HepG2 (cell line): ENCODE results near the gene PLET1. TPM values are rescaled to one million over a fixed set of nuclear protein-coding genes. Genes with fewer than 3 reads are reported as not detected.
A peak's percentile ranks its signal among the peaks of the same experiment; 100 is the strongest.

ENCODE experiments used
- ATAC-seq: fragments of 200-7000 bp; cut with Tn5 transposase; 3 replicates; pipeline ENCODE4 v1.9.1; 2020; ENCODE audit warnings: mild to moderate bottlenecking, moderate library complexity
- BruUV-seq: library from RNA; stranded (reverse); fragments of 400-500 nt; replicated peaks from 2 replicates; lab custom pipeline; 2021; lab: Mats Ljungman, UMichigan
- CTCF ChIA-PET: fragments of 300-600 bp; formaldehyde crosslinking; extraction: SDS; loops from one replicate; lab custom pipeline; 2021; ENCODE audit warnings: low total read pairs, inconsistent platforms, low intra/inter-chr PET ratio; lab: Yijun Ruan, JAX
- POLR2A ChIA-PET: fragments of 350-600 bp; sonication (Branson Sonifier 250); formaldehyde crosslinking; loops from one replicate; lab custom pipeline; 2020; ENCODE audit warnings: antibody characterized with exemption, inconsistent platforms; lab: Yijun Ruan, JAX
- DNase-seq: peaks from one replicate; pipeline ENCODE4 v3.0.0-alpha.2; 2015; ENCODE audit warnings: low spot score
- FAIRE-seq: peaks from 3 replicates; lab custom pipeline; 2011; peaks lifted over from hg19 to GRCh38; lab: Jason Lieb, UNC
- H2AFZ ChIP-seq: one replicate; pipeline ENCODE4 v1.6.1; 2011; ENCODE audit warnings: low read length, inconsistent platforms
- H3K27ac ChIP-seq: fragments of 300-600 bp; 3 replicates; pipeline ENCODE4 v1.8.0; 2011; ENCODE audit warnings: mixed run types, mild to moderate bottlenecking, mixed read lengths, low read length, inconsistent platforms; ENCODE audit not compliant: insufficient read depth; ENCODE audit errors: extremely low read length
- H3K27me3 ChIP-seq, 2 experiments: fragments of 200-600 bp in 1 of 2; 2 replicates in 1 of 2; 3 replicates in 1 of 2; pipeline versions ENCODE4 v1.6.0 to v1.8.0; 2011; ENCODE audit warnings: low read length in 2 of 2, mild to moderate bottlenecking in 2 of 2, moderate library complexity in 2 of 2, inconsistent platforms in 1 of 2; ENCODE audit not compliant: insufficient read depth in 2 of 2, control insufficient read depth in 1 of 2
- H3K36me3 ChIP-seq, 2 experiments: fragments of 200-600 bp in 1 of 2; replicated peaks in 1 of 2; 2 replicates in 1 of 2; 3 replicates in 1 of 2; pipeline versions ENCODE4 v1.5.1 to v1.8.0; 2011; ENCODE audit warnings: low read length in 2 of 2, inconsistent platforms in 1 of 2; ENCODE audit not compliant: insufficient read depth in 2 of 2, control insufficient read depth in 1 of 2
- H3K4me1 ChIP-seq: 2 replicates; pipeline ENCODE4 v1.5.1; 2012; ENCODE audit warnings: low read length, inconsistent platforms; ENCODE audit not compliant: insufficient read depth
- H3K4me2 ChIP-seq: 2 replicates; pipeline ENCODE4 v1.6.0; 2011; ENCODE audit warnings: low read depth, low read length, inconsistent platforms
- H3K4me3 ChIP-seq, 3 experiments: fragments of 200-600 bp in 1 of 3; sonication (generic), shearing (Covaris generic) in 1 of 3; replicated peaks in 1 of 3; 2 replicates each; pipeline ENCODE4 v1.5.1; 2011 to 2016; ENCODE audit warnings: low read length in 3 of 3, inconsistent platforms in 2 of 3, low read depth in 2 of 3, mild to moderate bottlenecking in 2 of 3, control low read depth in 1 of 3, mixed read lengths in 1 of 3; ENCODE audit not compliant: insufficient read depth in 1 of 3
- H3K79me2 ChIP-seq: one replicate; pipeline ENCODE4 v1.6.1; 2011; ENCODE audit warnings: low read length, inconsistent platforms; ENCODE audit not compliant: insufficient read depth
- H3K9ac ChIP-seq: 2 replicates; pipeline ENCODE4 v1.6.0; 2011; ENCODE audit warnings: mild to moderate bottlenecking, low read depth, low read length, inconsistent platforms; ENCODE audit not compliant: insufficient read depth
- H3K9me3 ChIP-seq: 2 replicates; pipeline ENCODE4 v1.5.1; 2012; ENCODE audit warnings: mild to moderate bottlenecking, low read length
- H4K20me1 ChIP-seq: 2 replicates; pipeline ENCODE4 v1.6.0; 2011; ENCODE audit warnings: inconsistent platforms, mild to moderate bottlenecking, low read length, moderate library complexity; ENCODE audit not compliant: insufficient read depth
- ELF1 ChIP-seq: sonication (generic); formaldehyde crosslinking; IDR thresholded peaks from 2 replicates; pipeline ENCODE4 v1.4.0; 2020; ENCODE audit warnings: missing genetic modification reagents
- ELK4 ChIP-seq: sonication (generic); formaldehyde crosslinking; IDR thresholded peaks from 2 replicates; pipeline ENCODE4 v1.9.0; 2021; ENCODE audit warnings: missing genetic modification reagents, borderline replicate concordance
- GPBP1L1 ChIP-seq: sonication (generic); formaldehyde crosslinking; IDR thresholded peaks from 2 replicates; pipeline ENCODE4 v1.5.0; 2020; ENCODE audit warnings: mild to moderate bottlenecking, missing genetic modification reagents
- HMGXB4 ChIP-seq, 2 experiments: sonication (generic) in 1 of 2; formaldehyde crosslinking in 1 of 2; IDR thresholded peaks; 2 replicates each; pipeline versions ENCODE4 v1.4.0 to v1.6.1; 2018 to 2020; ENCODE audit warnings: missing genetic modification reagents in 2 of 2, borderline replicate concordance in 1 of 2, low read depth in 1 of 2, mild to moderate bottlenecking in 1 of 2, missing biosample characterization in 1 of 2
- KDM5B ChIP-seq: sonication (generic); formaldehyde crosslinking; IDR thresholded peaks from 2 replicates; pipeline ENCODE4 v1.4.0; 2020; ENCODE audit warnings: missing genetic modification reagents, mild to moderate bottlenecking, borderline replicate concordance
- NR2F1 ChIP-seq, 2 experiments: fragments of 450-650 bp in 1 of 2; formaldehyde crosslinking in 1 of 2; IDR thresholded peaks; 2 replicates each; pipeline versions ENCODE4 v1.5.0 to v1.6.1; 2016 to 2020; ENCODE audit warnings: mild to moderate bottlenecking in 1 of 2, missing compliant biosample characterization in 1 of 2, missing genetic modification reagents in 1 of 2, moderate library complexity in 1 of 2
- TARDBP ChIP-seq: sonication (generic); formaldehyde crosslinking; IDR thresholded peaks from 2 replicates; pipeline ENCODE4 v1.8.0; 2022; ENCODE audit warnings: mild to moderate bottlenecking, missing genetic modification reagents
- TBL1XR1 ChIP-seq: fragments of 150-350 bp; IDR thresholded peaks from 2 replicates; pipeline ENCODE4 v1.6.1; 2014; ENCODE audit warnings: borderline replicate concordance, low read length; ENCODE audit not compliant: partially characterized antibody
- ZBTB34 ChIP-seq: sonication (generic); formaldehyde crosslinking; IDR thresholded peaks from 2 replicates; pipeline ENCODE4 v1.8.0; 2022; ENCODE audit warnings: mild to moderate bottlenecking, missing genetic modification reagents
- ZNF350 ChIP-seq: sonication (generic); formaldehyde crosslinking; IDR thresholded peaks from 2 replicates; pipeline ENCODE4 v1.4.0; 2020; ENCODE audit warnings: mild to moderate bottlenecking, low read depth, missing genetic modification reagents, borderline replicate concordance
- ZNF446 ChIP-seq: sonication (generic); formaldehyde crosslinking; IDR thresholded peaks from 2 replicates; pipeline ENCODE4 v1.5.0; 2020; ENCODE audit warnings: mild to moderate bottlenecking, missing genetic modification reagents
- ZNF576 ChIP-seq: sonication (generic); formaldehyde crosslinking; IDR thresholded peaks from 2 replicates; pipeline ENCODE4 v1.4.0; 2020; ENCODE audit warnings: mild to moderate bottlenecking, missing genetic modification reagents
- ZNF674 ChIP-seq: sonication (generic); formaldehyde crosslinking; IDR thresholded peaks from 2 replicates; pipeline ENCODE4 v1.5.0; 2020; ENCODE audit warnings: low read depth, mild to moderate bottlenecking, missing genetic modification reagents
- ZNF75D ChIP-seq: sonication (generic); formaldehyde crosslinking; IDR thresholded peaks from 2 replicates; pipeline ENCODE4 v1.8.1; 2023; ENCODE audit warnings: missing genetic modification reagents, mild to moderate bottlenecking, borderline replicate concordance
- WGBS: methylation state at CpG from one replicate; pipeline ENCODE4 v1.1.6; 2017; ENCODE audit warnings: low lambda C conversion rate; 5-methylcytosine and 5-hydroxymethylcytosine counted together
- in situ Hi-C: cut with HindIII; loops from 2 replicates; pipeline ENCODE4 v1.10.0; 2017; ENCODE audit warnings: low pct_unique_long_range_greater_than_20kb; ENCODE audit not compliant: extremely low pct_ligation_motif_present
- intact Hi-C: fragments of 100-400 bp; cut with micrococcal nuclease; formaldehyde crosslinking; loops from one replicate; pipeline ENCODE4 v1.10.0; 2022; ENCODE audit not compliant: unreplicated experiment
- polyA plus RNA-seq, 8 experiments: library from polyadenylated mRNA; depleted of rRNA in 3 of 8; stranded (reverse) in 7 of 8; unstranded in 1 of 8; fragments of >200 nt; fragmentation: Illumina TruSeq in 4 of 8; extraction: Trizol in 4 of 8; gene quantifications; 2 replicates each; pipeline versions ENCODE4 v1.2.1 to v1.2.3, GENCODE V29; 2011 to 2016; ENCODE audit warnings: low read depth in 4 of 8, missing spikeins in 1 of 8, mixed read lengths in 1 of 8; ENCODE audit not compliant: insufficient read depth in 1 of 8
- total RNA-seq, 5 experiments: library from RNA; depleted of rRNA; stranded (reverse); fragments of >200 nt; fragmentation: Illumina TruSeq; extraction: Trizol; gene quantifications; 2 replicates each; pipeline ENCODE4 v1.2.3, GENCODE V29; 2016; ENCODE audit warnings: low read depth in 1 of 5

Gene PLET1
- total and polyA plus RNA-seq, 2 of the 13 experiments (the other 11 are each of a cell fraction or from before 2014, with no cell fraction given): not detected

GRCh38 chr11:112226062-112226830, 34.4 kb downstream of the PLET1 start, which contains the start of gene PTS (continued):
- TF ChIP-seq HMGXB4 (CRISPR knock-in tag; IDR thresholded peaks at IDR 0.05; ENCODE audit: borderline replicate concordance in 1 of 2, low read depth in 1 of 2) (peak; percentile 66 to 78; a peak in 2 of 4 replicates), KDM5B (peak; percentile 87), ZNF576 (CRISPR knock-in tag) (no peak), ELF1 (CRISPR knock-in tag) (peak; percentile 89), ZNF350 (CRISPR knock-in tag) (0 out of 2 replicates have a peak, but pooled peaks have one; percentile 40), ZNF674 (CRISPR knock-in tag) (0 out of 2 replicates have a peak, but pooled peaks have one; percentile 43), NR2F1 (CRISPR knock-in tag; IDR thresholded peaks at IDR 0.05) (peak in 1 of 2 experiments; percentile 7; a peak in 2 of 4 replicates), TBL1XR1 (peak; percentile 8)

- peak overlapping the region; percentile 94 for H3K27ac ChIP-seq
- DNase-seq (no peak), ATAC-seq (no peak), FAIRE-seq (no peak)
- 8% methylated on average over 7 of the region's 8 CpGs for WGBS
- H3K9ac ChIP-seq: peak overlapping the region; percentile 87
- TSS peak; percentile 95 for BruUV-seq
- ChIA-PET CTCF (interaction anchor here (1.4 kb wide), 1 partner anchor 55 kb away, joined by 4 read pairs; no protein-coding TSS in a partner anchor), POLR2A (interaction anchor here (1.0 kb wide), 1 partner anchor 43 kb away, joined by 3 read pairs; no protein-coding TSS in a partner anchor)
- intact Hi-C loops: loop anchor here (10.0 kb wide), 1 partner anchor 569 kb away; no protein-coding TSS in a partner anchor
- H3K4me3 ChIP-seq: peak overlapping the region; percentile 71 to 94 (median 89)
- H4K20me1 ChIP-seq: no peaks in the 10 kb centered on the region
- peaks cover 0 to 19% of the 10 kb centered on the region in 2 experiments; a peak in 2 of 5 replicates for H3K36me3 ChIP-seq
- H2AFZ ChIP-seq: peak overlapping the region; percentile 91
- in situ Hi-C loops: loop anchor here (10.0 kb wide), 1 partner anchor 229 kb away; no protein-coding TSS in a partner anchor
- H3K9me3 ChIP-seq: no peaks in the 10 kb centered on the region
- H3K4me1 ChIP-seq: peaks cover 74% of the 10 kb centered on the region
- no peaks in the 10 kb centered on the region; a peak in 1 of 5 replicates for H3K27me3 ChIP-seq
- peak overlapping the region; percentile 89 for H3K4me2 ChIP-seq
- H3K79me2 ChIP-seq: peaks cover 18% of the 10 kb centered on the region
- no peak for TF ChIP-seq ZBTB34
- TF ChIP-seq GPBP1L1 (CRISPR knock-in tag): no peak
- no peak for TF ChIP-seq ZNF75D (CRISPR knock-in tag)
- TF ChIP-seq ZNF446 (CRISPR knock-in tag): 0 out of 2 replicates have a peak, but pooled peaks have one; percentile 21
- TF ChIP-seq ELK4: no peak
- TF ChIP-seq TARDBP (CRISPR knock-in tag): peak; percentile 67
Observed at GRCh38 chr11:112225753-112226061, 35.0 kb downstream of the PLET1 start.
